HG03342 (cell line): ENCODE measurements around the gene NOP10.

Source experiments
- ATAC-seq: cut with Tn5 transposase; IDR thresholded peaks from one replicate; pipeline ENCODE4 v1.9.1; 2021; ENCODE audit warnings: mild to moderate bottlenecking, moderate library complexity; ENCODE audit not compliant: unreplicated experiment

Gene NOP10

GRCh38 chr15:34334672-34335071 lies 8.3 kb downstream of the NOP10 start:
- ATAC-seq, result no peak

- no peak for ATAC-seq
Observed at GRCh38 chr15:34332553-34333120, 10.3 kb downstream of the NOP10 start.

- no peak for ATAC-seq
Observed at GRCh38 chr15:34331809-34332208, 11.1 kb downstream of the NOP10 start.

- ATAC-seq, result no peak
Observed at GRCh38 chr15:34330279-34330678, 12.7 kb downstream of the NOP10 start.

- ATAC-seq, result no peak
Observed at GRCh38 chr15:34329006-34329405, 13.9 kb downstream of the NOP10 start.

GRCh38 chr15:34327906-34328305 lies 15.0 kb downstream of the NOP10 start:
- no peak for ATAC-seq

GRCh38 chr15:34325368-34325767 lies 17.6 kb downstream of the NOP10 start:
- ATAC-seq, result no peak

GRCh38 chr15:34324933-34325332 lies 18.0 kb downstream of the NOP10 start:
- ATAC-seq, result no peak

GRCh38 chr15:34323217-34323616 lies 19.7 kb downstream of the NOP10 start:
- ATAC-seq, result no peak

- peak; percentile 79 for ATAC-seq
Observed at GRCh38 chr15:34318277-34319079, 24.5 kb downstream of the NOP10 start.

- no peak for ATAC-seq
Observed at GRCh38 chr15:34314491-34315490, 28.1 kb downstream of the NOP10 start.

- no peak for ATAC-seq
Observed at GRCh38 chr15:34311563-34311962, 31.4 kb downstream of the NOP10 start.

GRCh38 chr15:34304613-34305012 lies 38.3 kb downstream of the NOP10 start:
- no peak for ATAC-seq

- no peak for ATAC-seq
Observed at GRCh38 chr15:34301058-34301457, 41.9 kb downstream of the NOP10 start.

GRCh38 chr15:34297059-34297458 lies 45.9 kb downstream of the NOP10 start:
- ATAC-seq, result no peak

- ATAC-seq, result no peak
Observed at GRCh38 chr15:34292621-34293020, 50.3 kb downstream of the NOP10 start.
